IMR-90 (cell line): ENCODE data around the gene LDAH.

Experiments used
- BHLHE40 ChIP-seq: fragments of 150-350 bp; IDR thresholded peaks from 2 replicates; pipeline ENCODE4 v1.6.1; 2016; ENCODE audit warnings: mild to moderate bottlenecking, low read depth, low read length
- CEBPB ChIP-seq: IDR thresholded peaks from 2 replicates; pipeline ENCODE4 v1.6.1; 2012; ENCODE audit warnings: low read depth, low read length, improper control_type of control experiment
- CTCF ChIP-seq: conservative IDR thresholded peaks from 2 replicates; pipeline ENCODE4 v1.5.1; 2012; ENCODE audit warnings: mild to moderate bottlenecking, low read depth, low read length, improper control_type of control experiment
- FOS ChIP-seq: fragments of 150-350 bp; IDR thresholded peaks from 2 replicates; pipeline ENCODE4 v1.6.1; 2016; ENCODE audit warnings: low read depth, low read length
- MXI1 ChIP-seq: IDR thresholded peaks from 2 replicates; pipeline ENCODE4 v1.6.1; 2012; ENCODE audit warnings: low read depth, mild to moderate bottlenecking, low read length, moderate library complexity, borderline replicate concordance
- POLR2A ChIP-seq: IDR thresholded peaks from 2 replicates; pipeline ENCODE4 v1.6.1; 2012; ENCODE audit warnings: mild to moderate bottlenecking, low read depth, low read length
- RFX5 ChIP-seq: IDR thresholded peaks from 2 replicates; pipeline ENCODE4 v1.8.0; 2012; ENCODE audit warnings: low read depth, mild to moderate bottlenecking, low read length, moderate library complexity
- SMC3 ChIP-seq: fragments of 150-350 bp; IDR thresholded peaks from 2 replicates; pipeline ENCODE4 v1.6.1; 2016; ENCODE audit warnings: low read depth, mild to moderate bottlenecking, antibody characterized with exemption, low read length, moderate library complexity
- USF2 ChIP-seq: fragments of 150-350 bp; IDR thresholded peaks from 2 replicates; pipeline ENCODE4 v1.6.1; 2017; ENCODE audit warnings: mild to moderate bottlenecking, antibody characterized with exemption, low read length, low read depth

DNA sequence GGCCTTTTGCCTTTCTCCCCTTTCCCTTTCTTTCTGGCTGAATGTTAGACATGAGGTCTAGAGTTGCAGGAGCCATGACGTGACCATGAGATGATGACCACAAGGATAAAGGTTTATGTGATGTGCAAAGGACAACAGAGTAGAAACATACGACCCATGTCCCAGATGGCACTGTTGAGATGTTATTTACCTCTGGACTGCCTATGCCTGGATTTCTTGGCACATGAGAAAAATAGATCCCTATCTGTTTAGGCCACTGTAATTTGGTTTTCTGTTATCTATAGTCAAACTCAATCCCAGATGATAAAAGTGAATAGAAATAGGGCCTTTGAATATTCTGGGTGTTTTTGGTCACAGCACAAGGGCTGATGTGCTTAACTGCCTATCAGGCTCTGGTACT is 97.1 kb downstream of the LDAH start:
- no peak for TF ChIP-seq CTCF
- TF ChIP-seq BHLHE40, result no peak
- TF ChIP-seq MXI1, result no peak
- TF ChIP-seq FOS, result no peak
- no peak for TF ChIP-seq USF2
- TF ChIP-seq POLR2A, result no peak
- no peak for TF ChIP-seq SMC3
- TF ChIP-seq CEBPB, result no peak
- TF ChIP-seq RFX5, result no peak
